Jurkat, Clone E6-1 (cell line): ENCODE measurements around the gene KLF16.

ENCODE experiments used
- DNase-seq: peaks from one replicate; pipeline ENCODE4 v3.0.0-alpha.2; 2011; ENCODE audit warnings: low read depth, low spot score
- H3K4me3 ChIP-seq: 2 replicates; pipeline ENCODE4 v1.5.1; 2011; ENCODE audit warnings: mild to moderate bottlenecking, low read length, control low read depth, moderate library complexity

KLF16 gene

DNA sequence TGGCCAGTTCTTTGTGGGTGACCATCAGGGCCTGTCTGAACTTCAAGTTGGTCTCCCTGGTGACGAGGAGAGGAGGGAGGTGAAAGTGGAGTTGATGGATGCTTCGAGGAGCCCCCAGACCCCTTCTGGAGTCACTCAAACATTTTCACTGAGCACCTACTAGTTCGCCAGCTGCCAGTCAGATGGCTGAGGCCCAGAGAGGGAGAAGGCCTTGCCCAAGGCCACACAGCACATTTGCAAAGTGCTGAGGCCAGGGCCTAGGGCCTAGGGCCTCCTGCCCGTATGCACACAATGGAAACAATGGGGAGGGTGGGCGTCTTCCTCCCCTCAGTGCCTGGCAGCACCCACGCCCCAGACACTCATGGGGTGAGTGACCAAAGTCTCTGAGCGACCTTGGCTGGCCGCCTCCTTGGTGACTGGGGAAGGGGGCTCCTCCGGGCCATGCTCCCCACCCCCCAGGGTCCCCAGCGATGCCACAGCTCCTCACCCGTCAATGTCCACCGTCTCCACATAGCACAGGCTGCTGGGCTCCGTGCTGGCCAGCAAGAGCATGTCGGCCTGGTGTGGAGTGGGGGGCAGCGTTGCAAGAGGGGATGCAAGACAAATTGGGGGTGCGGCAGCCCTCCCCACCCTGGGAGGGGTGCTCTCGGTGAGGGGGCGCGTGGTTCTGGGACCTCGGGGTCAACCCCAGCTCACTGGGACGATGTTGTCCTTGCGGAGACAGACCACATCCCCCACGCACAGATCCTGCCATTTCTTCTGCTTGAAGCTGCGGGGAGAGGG, 57.8 kb downstream of the KLF16 start:
- no peak overlapping the region for H3K4me3 ChIP-seq
- no peak for DNase-seq

DNA sequence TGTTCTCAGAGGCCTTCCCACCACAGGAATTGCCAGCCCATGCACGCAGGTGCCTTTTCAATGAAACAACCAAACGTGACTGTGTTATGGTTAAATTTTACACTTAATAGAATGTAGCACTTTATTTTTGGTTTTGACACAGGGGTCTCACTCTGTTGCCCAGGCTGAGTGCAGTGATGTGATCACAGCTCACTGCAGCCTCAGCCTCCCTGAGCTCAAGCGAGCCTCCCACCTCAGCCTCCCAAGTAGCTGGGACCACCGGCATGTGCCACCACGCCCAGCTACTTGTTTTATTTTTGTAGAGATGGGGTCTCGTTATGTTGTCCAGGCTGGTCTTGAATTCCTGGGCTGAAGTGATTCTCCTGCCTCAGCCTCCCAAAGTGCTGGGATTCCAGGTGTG, 58.5 kb downstream of the KLF16 start:
- DNase-seq = no peak
- H3K4me3 ChIP-seq = no peak overlapping the region
